Endothelial cell of umbilical vein (primary cell): Measurements from ENCODE around the gene SLC7A6OS. TPM values are rescaled to one million over a fixed set of nuclear protein-coding genes. Genes with fewer than 3 reads are reported as not detected.

ENCODE experiments used
- BruUV-seq: library from RNA; stranded (reverse); fragments of 400-500 nt; replicated peaks from 2 replicates; lab custom pipeline; 2021; lab: Mats Ljungman, UMichigan
- CTCF ChIA-PET: fragments of 300-600, 350-600 bp; sonication (Branson Sonifier 250); formaldehyde crosslinking; loops from one replicate; lab custom pipeline; 2021; ENCODE audit warnings: antibody characterized with exemption, inconsistent platforms; lab: Charles Lee
- POLR2A ChIA-PET: fragments of 300-600, 350-600 bp; sonication (Branson Sonifier 250); formaldehyde crosslinking; loops from one replicate; lab custom pipeline; 2021; ENCODE audit warnings: antibody characterized with exemption, inconsistent platforms; lab: Charles Lee
- DNase-seq: peaks from one replicate; pipeline ENCODE4 v3.0.0-alpha.2; 2011; ENCODE audit warnings: low read depth, low spot score
- FAIRE-seq: peaks from 2 replicates; lab custom pipeline; 2011; peaks lifted over from hg19 to GRCh38; lab: Jason Lieb, UNC
- H2AFZ ChIP-seq: 2 replicates; pipeline ENCODE4 v1.6.0; 2012; ENCODE audit warnings: low read depth, low read length, control low read depth, inconsistent platforms
- H3K27ac ChIP-seq: 2 replicates; pipeline ENCODE4 v1.5.1; 2011; ENCODE audit warnings: low read depth, mild to moderate bottlenecking, control low read depth, low read length, moderate library complexity; ENCODE audit not compliant: insufficient read depth
- H3K27me3 ChIP-seq, 2 experiments: 2 replicates each; pipeline versions ENCODE4 v1.6.0 to v1.6.1; 2011; ENCODE audit warnings: low read length in 2 of 2, mixed read lengths in 1 of 2; ENCODE audit not compliant: control insufficient read depth in 2 of 2, insufficient read depth in 2 of 2
- H3K36me3 ChIP-seq, 2 experiments: 2 replicates in 1 of 2; 3 replicates in 1 of 2; pipeline ENCODE4 v1.5.1; 2011; ENCODE audit warnings: low read length in 2 of 2, mild to moderate bottlenecking in 1 of 2, moderate library complexity in 1 of 2; ENCODE audit not compliant: control insufficient read depth in 2 of 2, insufficient read depth in 2 of 2; ENCODE audit errors: extremely low read depth in 1 of 2
- H3K4me1 ChIP-seq: 3 replicates; pipeline ENCODE4 v1.5.1; 2011; ENCODE audit warnings: mild to moderate bottlenecking, low read length; ENCODE audit not compliant: control insufficient read depth, insufficient read depth; ENCODE audit errors: extremely low read depth
- H3K4me2 ChIP-seq: 2 replicates; pipeline ENCODE4 v1.6.1; 2011; ENCODE audit warnings: low read length, control low read depth, mixed read lengths; ENCODE audit not compliant: insufficient read depth
- H3K4me3 ChIP-seq, 3 experiments: fragments of 200-600 bp in 1 of 3; sonication (generic), shearing (Covaris generic) in 1 of 3; replicated peaks in 1 of 3; 2 replicates each; pipeline ENCODE4 v1.5.1; 2011 to 2016; ENCODE audit warnings: control low read depth in 3 of 3, low read length in 3 of 3, mild to moderate bottlenecking in 2 of 3, inconsistent platforms in 1 of 3, low read depth in 1 of 3, moderate library complexity in 1 of 3; ENCODE audit not compliant: insufficient read depth in 1 of 3
- H3K79me2 ChIP-seq: 2 replicates; pipeline ENCODE4 v1.6.0; 2012; ENCODE audit warnings: low read length, inconsistent platforms; ENCODE audit not compliant: control insufficient read depth, insufficient read depth
- H3K9ac ChIP-seq: replicated peaks from 2 replicates; pipeline ENCODE3; 2011; ENCODE audit warnings: low read length, control low read depth; ENCODE audit not compliant: insufficient read depth; ENCODE audit errors: extremely low read depth
- H3K9me1 ChIP-seq: replicated peaks from 3 replicates; pipeline ENCODE4 v1.6.0; 2011; ENCODE audit warnings: mild to moderate bottlenecking, low read length; ENCODE audit not compliant: control insufficient read depth, insufficient read depth; ENCODE audit errors: extremely low read depth
- H3K9me3 ChIP-seq: replicated peaks from 2 replicates; pipeline ENCODE4 v1.5.1; 2012; ENCODE audit warnings: low read length, inconsistent platforms; ENCODE audit not compliant: control insufficient read depth, insufficient read depth
- H4K20me1 ChIP-seq: replicated peaks from 2 replicates; pipeline ENCODE3; 2011; ENCODE audit warnings: mild to moderate bottlenecking, low read length; ENCODE audit not compliant: control insufficient read depth, insufficient read depth; ENCODE audit errors: extremely low read depth
- CTCF ChIP-seq, 2 donors: IDR thresholded peaks; 1 replicate in 1 of 2; 2 replicates in 1 of 2; pipeline ENCODE4 v1.5.1; 2011; ENCODE audit warnings: low read length in 2 of 2, mild to moderate bottlenecking in 2 of 2, moderate library complexity in 2 of 2, control low read depth in 1 of 2, inconsistent platforms in 1 of 2, low read depth in 1 of 2; ENCODE audit not compliant: insufficient read depth in 1 of 2; ENCODE audit errors: extremely low read depth in 1 of 2
- EZH2 ChIP-seq: IDR thresholded peaks from 2 replicates; pipeline ENCODE4 v1.6.1; 2012; ENCODE audit warnings: borderline replicate concordance, low read depth, mild to moderate bottlenecking, moderate library complexity, low read length, inconsistent platforms; ENCODE audit not compliant: severe bottlenecking
- FOS ChIP-seq: IDR thresholded peaks from 2 replicates; pipeline ENCODE4 v1.6.1; 2011; ENCODE audit warnings: mild to moderate bottlenecking, low read length, moderate library complexity, borderline replicate concordance; ENCODE audit not compliant: insufficient read depth
- GATA2 ChIP-seq: IDR thresholded peaks from 2 replicates; pipeline ENCODE4 v1.7.0; 2011; ENCODE audit warnings: low read depth, mild to moderate bottlenecking, moderate library complexity, mixed read lengths, low read length; ENCODE audit not compliant: insufficient read length, insufficient read depth
- JUN ChIP-seq: IDR thresholded peaks from 2 replicates; pipeline ENCODE4 v1.6.1; 2011; ENCODE audit warnings: borderline replicate concordance, low read depth; ENCODE audit not compliant: insufficient read length, insufficient read depth
- MAX ChIP-seq: IDR thresholded peaks from 2 replicates; pipeline ENCODE4 v1.6.1; 2011; ENCODE audit not compliant: insufficient read depth, insufficient read length
- MYC ChIP-seq: IDR thresholded peaks from one replicate; pipeline ENCODE4 v1.6.1; 2011; ENCODE audit warnings: mild to moderate bottlenecking, low read depth, low read length
- POLR2A ChIP-seq: IDR thresholded peaks from 2 replicates; pipeline ENCODE4 v1.6.1; 2012; ENCODE audit warnings: low read depth, mild to moderate bottlenecking, control low read depth, low read length
- POLR2AphosphoS5 ChIP-seq: IDR thresholded peaks from 2 replicates; pipeline ENCODE4 v1.6.1; 2012; ENCODE audit warnings: low read depth, mild to moderate bottlenecking, control low read depth, low read length, moderate library complexity; ENCODE audit not compliant: insufficient read depth
- dilution Hi-C: fragments of 300-500 bp; cut with MboI; formaldehyde crosslinking; loops from one replicate; pipeline ENCODE4 v1.15.0; 2019; ENCODE audit warnings: low sequenced_read_pairs; ENCODE audit not compliant: extremely low pct_ligation_motif_present
- intact Hi-C: fragments of 100-400 bp; cut with micrococcal nuclease; formaldehyde crosslinking; loops from one replicate; pipeline ENCODE4 v1.10.0; 2022
- polyA plus RNA-seq, 4 experiments: library from polyadenylated mRNA; depleted of rRNA in 3 of 4; stranded (reverse) in 3 of 4; unstranded in 1 of 4; fragments of >200 nt; gene quantifications; 2 replicates each; pipeline versions ENCODE4 v1.2.1 to v1.2.3, GENCODE V29; 2011 to 2012; ENCODE audit warnings: missing spikeins in 1 of 4
- total RNA-seq: library from RNA; stranded (reverse); gene quantifications from 2 replicates; pipeline ENCODE4 v1.2.3, GENCODE V29; 2021

The SLC7A6OS gene
- total and polyA plus RNA-seq, 2 donors (not counting 3 experiments of a cell fraction or from before 2014, with no cell fraction given), result 8.3 to 22.9 TPM

GRCh38 chr16:68319185-68319908 is 8.6 kb upstream of the SLC7A6OS start:
- H4K20me1 ChIP-seq, result no peaks in the 10 kb centered on the region
- dilution Hi-C loops, result no loop called here
- no TSS peak for BruUV-seq
- H3K9me3 ChIP-seq, result no peaks in the 10 kb centered on the region
- H3K4me3 ChIP-seq, result no peak overlapping the region
- TF ChIP-seq POLR2A (no peak), MYC (no peak), POLR2AphosphoS5 (no peak), GATA2 (no peak), MAX (no peak), EZH2 (no peak), FOS (no peak), CTCF (IDR thresholded peaks at IDR 0.05; ENCODE audit: extremely low read depth in 1 of 2, insufficient read depth in 1 of 2, low read depth in 1 of 2, low read length in 2 of 2) (no peak), JUN (no peak)
- H3K4me2 ChIP-seq, result no peak overlapping the region
- ChIA-PET POLR2A (no interaction called here), CTCF (interaction anchor here (0.8 to 1.4 kb wide), 3 partner anchors 10 to 75 kb away, joined by 4 to 9 read pairs (median 8); partner anchors contain the start of gene SLC7A6)
- H3K9ac ChIP-seq, result no peak overlapping the region
- FAIRE-seq (no peak), DNase-seq (no peak)
- no peak overlapping the region for H3K27ac ChIP-seq
- no peak overlapping the region for H2AFZ ChIP-seq
- peaks cover 0 to 3% of the 10 kb centered on the region in 2 experiments for H3K36me3 ChIP-seq
- intact Hi-C loops, result no loop called here
- no peaks in the 10 kb centered on the region for H3K79me2 ChIP-seq
- H3K27me3 ChIP-seq, result no peaks in the 10 kb centered on the region
- H3K4me1 ChIP-seq, result peaks cover 3% of the 10 kb centered on the region
- no peaks in the 10 kb centered on the region for H3K9me1 ChIP-seq
